K562 (cell line): Measurements from ENCODE around the gene CDH5. TPM values are rescaled to one million over a fixed set of nuclear protein-coding genes. Genes with fewer than 3 reads are reported as not detected.

Experiments used
- ATAC-seq: fragments of 200-7000 bp; cut with Tn5 transposase; 3 replicates; pipeline ENCODE4 v1.9.1; 2020; ENCODE audit warnings: moderate library complexity
- BruUV-seq: library from RNA; stranded (reverse); fragments of 400-500 nt; replicated peaks from 2 replicates; lab custom pipeline; 2021; lab: Mats Ljungman, UMichigan
- CTCF ChIA-PET: fragments of 300-600 bp; formaldehyde crosslinking; extraction: SDS; loops from one replicate; lab custom pipeline; 2021; ENCODE audit warnings: low intra/inter-chr PET ratio; lab: Yijun Ruan, JAX
- POLR2A ChIA-PET: fragments of 300-600, 350-650 bp; sonication (Branson Sonifier 250); formaldehyde crosslinking; extraction: SDS; loops from one replicate; lab custom pipeline; 2021; ENCODE audit warnings: antibody characterized with exemption, inconsistent platforms; lab: Yijun Ruan, JAX
- DNase-seq, 4 experiments: peaks; one replicate each; pipeline versions ENCODE4 v3.0.0 to v3.0.0-alpha.2; 2011 to 2018; ENCODE audit warnings: low spot score in 3 of 4, mixed read lengths in 3 of 4; ENCODE audit errors: extremely low read depth in 1 of 4
- FAIRE-seq: peaks from 2 replicates; lab custom pipeline; 2011; peaks lifted over from hg19 to GRCh38; lab: Jason Lieb, UNC
- H2AFZ ChIP-seq: 2 replicates; pipeline ENCODE4 v1.6.0; 2011; ENCODE audit warnings: low read depth, low read length, control low read depth, inconsistent platforms
- H3K27ac ChIP-seq: fragments of 200-600 bp; 3 replicates; pipeline ENCODE4 v1.8.0; 2011; ENCODE audit warnings: low read depth, mild to moderate bottlenecking, control low read depth, inconsistent platforms, low read length, moderate library complexity, mixed read lengths; ENCODE audit errors: extremely low read depth
- H3K27me3 ChIP-seq, 2 experiments: fragments of 300-600 bp in 1 of 2; 2 replicates in 1 of 2; 3 replicates in 1 of 2; pipeline versions ENCODE4 v1.6.0 to v1.8.0; 2011; ENCODE audit warnings: inconsistent platforms in 2 of 2, low read length in 2 of 2, mild to moderate bottlenecking in 1 of 2, mixed read lengths in 1 of 2, moderate library complexity in 1 of 2; ENCODE audit not compliant: control insufficient read depth in 2 of 2, insufficient read depth in 2 of 2
- H3K36me3 ChIP-seq: fragments of 300-600 bp; 3 replicates; pipeline ENCODE4 v1.8.0; 2011; ENCODE audit warnings: mild to moderate bottlenecking, low read length, inconsistent platforms; ENCODE audit not compliant: control insufficient read depth, insufficient read depth
- H3K4me1 ChIP-seq, 2 experiments: fragments of 200-600 bp in 1 of 2; replicated peaks in 1 of 2; 2 replicates in 1 of 2; 3 replicates in 1 of 2; pipeline versions ENCODE4 v1.5.1 to v1.8.0; 2011; ENCODE audit warnings: inconsistent platforms in 2 of 2, low read length in 2 of 2, mild to moderate bottlenecking in 1 of 2, mixed read lengths in 1 of 2, moderate library complexity in 1 of 2; ENCODE audit not compliant: control insufficient read depth in 2 of 2, insufficient read depth in 2 of 2
- H3K4me2 ChIP-seq: 2 replicates; pipeline ENCODE4 v1.6.1; 2011; ENCODE audit warnings: low read length, control low read depth, inconsistent platforms, mixed read lengths; ENCODE audit not compliant: insufficient read depth
- H3K4me3 ChIP-seq: fragments of 200-600 bp; sonication (generic), shearing (Covaris generic); 2 replicates; pipeline ENCODE4 v1.5.1; 2016; ENCODE audit warnings: control low read depth, inconsistent platforms
- H3K79me2 ChIP-seq: fragments of 200-600 bp; 3 replicates; pipeline ENCODE4 v1.8.0; 2011; ENCODE audit warnings: low read length, inconsistent platforms; ENCODE audit not compliant: control insufficient read depth, insufficient read depth
- H3K9ac ChIP-seq, 2 experiments: 2 replicates each; pipeline versions ENCODE4 v1.6.0 to v1.6.1; 2011; ENCODE audit warnings: low read depth in 2 of 2, low read length in 2 of 2, control low read depth in 1 of 2, inconsistent platforms in 1 of 2, mild to moderate bottlenecking in 1 of 2, mixed read lengths in 1 of 2; ENCODE audit not compliant: insufficient read depth in 1 of 2
- H3K9me1 ChIP-seq: one replicate; pipeline ENCODE4 v1.6.0; 2011; ENCODE audit warnings: inconsistent platforms, mild to moderate bottlenecking, low read length, moderate library complexity; ENCODE audit not compliant: control insufficient read depth, insufficient read depth
- H3K9me3 ChIP-seq: replicated peaks from 2 replicates; pipeline ENCODE4 v1.5.1; 2011; ENCODE audit warnings: low read depth, low read length, inconsistent platforms; ENCODE audit not compliant: control insufficient read depth, insufficient read depth
- H4K20me1 ChIP-seq: replicated peaks from 2 replicates; pipeline ENCODE4 v1.6.1; 2011; ENCODE audit warnings: low read length, inconsistent platforms, mixed read lengths; ENCODE audit not compliant: control insufficient read depth, insufficient read depth
- CBX3 ChIP-seq, 2 experiments: IDR thresholded peaks; 1 replicate in 1 of 2; 2 replicates in 1 of 2; pipeline ENCODE4 v1.6.1; 2012; ENCODE audit warnings: inconsistent platforms in 2 of 2, low read length in 2 of 2, borderline replicate concordance in 1 of 2, control low read depth in 1 of 2
- GATAD2B ChIP-seq: fragments of 450-650 bp; IDR thresholded peaks from 2 replicates; pipeline ENCODE4 v1.6.1; 2017; ENCODE audit warnings: mild to moderate bottlenecking, borderline replicate concordance
- MAFK ChIP-seq: IDR thresholded peaks from 2 replicates; pipeline ENCODE4 v1.6.1; 2011; ENCODE audit warnings: low read length, improper control_type of control experiment
- MCM2 ChIP-seq: fragments of 450-650 bp; IDR thresholded peaks from 2 replicates; pipeline ENCODE4 v1.6.1; 2017; ENCODE audit warnings: low read depth, mild to moderate bottlenecking
- MIER1 ChIP-seq: fragments of 450-650 bp; IDR thresholded peaks from 2 replicates; pipeline ENCODE4 v1.6.1; 2016; ENCODE audit warnings: antibody characterized with exemption, mild to moderate bottlenecking, low read depth
- NBN ChIP-seq: fragments of 450-650 bp; IDR thresholded peaks from 2 replicates; pipeline ENCODE4 v1.6.1; 2016; ENCODE audit warnings: low read depth, mild to moderate bottlenecking
- NEUROD1 ChIP-seq: fragments of 150-350 bp; IDR thresholded peaks from 2 replicates; pipeline ENCODE4 v1.6.1; 2014; ENCODE audit warnings: borderline replicate concordance, low read length, low read depth; ENCODE audit not compliant: partially characterized antibody
- OTX1 ChIP-seq: fragments of 450-650 bp; formaldehyde crosslinking; IDR thresholded peaks from 2 replicates; pipeline ENCODE4 v1.4.0; 2022; ENCODE audit warnings: mild to moderate bottlenecking
- RAD21 ChIP-seq, 2 experiments: fragments of 250-450 bp in 1 of 2; fragments of 450-650 bp in 1 of 2; sonication (Bioruptor Pico) in 1 of 2; formaldehyde crosslinking in 1 of 2; IDR thresholded peaks in 1 of 2; conservative IDR thresholded peaks in 1 of 2; 2 replicates each; pipeline versions ENCODE4 v1.4.0 to v1.8.0; 2020 to 2022; ENCODE audit warnings: mild to moderate bottlenecking in 2 of 2, moderate library complexity in 1 of 2
- SRF ChIP-seq, 2 experiments: fragments of 250-450, 450-650 bp in 1 of 2; sonication (Bioruptor Pico) in 1 of 2; sonication (generic) in 1 of 2; formaldehyde crosslinking; IDR thresholded peaks; 2 replicates each; pipeline versions ENCODE4 v1.5.0 to v1.5.1; 2020 to 2022; ENCODE audit warnings: mild to moderate bottlenecking in 1 of 2, missing genetic modification reagents in 1 of 2
- TARDBP ChIP-seq: fragments of 450-650 bp; IDR thresholded peaks from 2 replicates; pipeline ENCODE4 v1.6.1; 2016
- ZNF184 ChIP-seq: sonication (generic); formaldehyde crosslinking; IDR thresholded peaks from 2 replicates; pipeline ENCODE4 v1.5.0; 2020; ENCODE audit warnings: missing genetic modification reagents
- WGBS: fragments of 100-300 bp; shearing (Covaris generic); methylation state at CpG from one replicate; pipeline ENCODE4 v1.1.6; 2016; ENCODE audit warnings: low coverage, mixed read lengths; ENCODE audit not compliant: insufficient coverage; ENCODE audit errors: missing lambda C conversion rate; 5-methylcytosine and 5-hydroxymethylcytosine counted together
- in situ Hi-C: fragments of 300-500 bp; cut with MboI; formaldehyde crosslinking; loops from 4 replicates; pipeline ENCODE4 v1.15.0; 2018; ENCODE audit warnings: inconsistent platforms, mixed read lengths
- intact Hi-C: fragments of 100-400 bp; cut with micrococcal nuclease; formaldehyde crosslinking; loops from 2 replicates; pipeline ENCODE4 v1.14.2; 2022
- polyA plus RNA-seq, 8 experiments: library from polyadenylated mRNA; depleted of rRNA in 4 of 8; stranded (reverse) in 5 of 8; unstranded in 3 of 8; fragments of >200 nt; fragmentation: Nextera tagmentation in 2 of 8; fragmentation: Illumina TruSeq in 1 of 8; extraction: Ambion mirVana in 2 of 8; extraction: Trizol in 1 of 8; gene quantifications; 2 replicates each; pipeline versions ENCODE4 v1.2.1 to v1.2.3, GENCODE V29; 2011 to 2014; ENCODE audit warnings: inconsistent platforms in 1 of 8, missing spikeins in 1 of 8
- total RNA-seq, 7 experiments: library from RNA; depleted of rRNA in 6 of 7; stranded (reverse); fragments of >200 nt in 6 of 7; fragmentation: Illumina TruSeq in 2 of 7; extraction: Trizol in 2 of 7; gene quantifications; 2 replicates each; pipeline versions ENCODE4 v1.2.1 to v1.2.3, GENCODE V29; 2011 to 2021; ENCODE audit warnings: low replicate concordance in 1 of 7
- TF ChIP-seq, protein P1 (sequence below): fragments of 450-650 bp; IDR thresholded peaks from 2 replicates; pipeline ENCODE4 v1.6.1; 2014; ENCODE audit warnings: low read depth, mild to moderate bottlenecking, moderate library complexity, borderline replicate concordance
- TF ChIP-seq, protein P2 (sequence below): sonication (generic); formaldehyde crosslinking; IDR thresholded peaks from 2 replicates; pipeline ENCODE4 v1.8.1; 2022; ENCODE audit warnings: missing genetic modification reagents
- TF ChIP-seq, protein P3 (sequence below), 3 experiments: IDR thresholded peaks in 2 of 3; conservative IDR thresholded peaks in 1 of 3; 2 replicates each; pipeline ENCODE4 v1.5.1; 2011 to 2012; ENCODE audit warnings: low read length in 3 of 3, mild to moderate bottlenecking in 3 of 3, control low read depth in 2 of 3, improper control_type of control experiment in 1 of 3, inconsistent platforms in 1 of 3, low read depth in 1 of 3, mixed read lengths in 1 of 3, moderate library complexity in 1 of 3; ENCODE audit not compliant: insufficient read depth in 2 of 3
- TF ChIP-seq, protein P4 (sequence below): fragments of 450-650 bp; IDR thresholded peaks from one replicate; pipeline ENCODE4 v1.6.1; 2018; ENCODE audit warnings: mild to moderate bottlenecking, moderate library complexity; ENCODE audit not compliant: partially characterized antibody

Gene CDH5
- total and polyA plus RNA-seq, 9 of the 15 experiments (the other 6 are each of a cell fraction or from before 2014, with no cell fraction given) = not detected

DNA sequence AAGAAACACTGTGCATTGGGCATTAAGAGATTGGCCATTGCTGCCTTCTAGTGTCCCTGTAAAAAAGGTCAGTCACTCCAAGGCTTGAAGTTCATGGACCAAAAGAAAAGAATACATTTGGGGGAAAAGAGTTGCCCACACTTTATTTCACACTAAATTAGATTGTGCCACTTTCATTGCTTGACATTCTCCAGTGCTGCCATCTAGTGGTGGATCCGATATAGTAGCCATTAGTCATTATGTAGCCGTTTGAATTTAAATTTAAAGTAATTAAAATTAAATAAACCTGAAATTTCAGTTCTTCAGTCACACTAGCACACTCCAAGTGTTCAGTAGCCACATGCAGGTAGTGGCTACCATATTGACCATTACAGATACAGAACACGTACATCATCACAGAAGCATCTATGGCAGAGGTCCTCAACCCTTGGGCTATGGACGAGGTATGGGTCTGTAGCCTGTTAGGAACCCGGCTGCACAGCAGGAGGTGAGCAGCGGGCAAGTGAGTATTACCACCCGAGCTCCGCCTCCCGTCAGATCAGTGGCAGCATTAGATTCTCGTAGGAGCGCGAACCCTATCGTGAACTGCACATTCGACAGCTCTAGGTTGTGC, 21.9 kb upstream of the CDH5 start:
- ChIA-PET POLR2A (interaction anchor here (1.2 to 1.9 kb wide), 2 partner anchors 9 to 12 kb away, joined by 3 to 8 read pairs; no protein-coding TSS in a partner anchor), CTCF (no interaction called here)
- Histone ChIP-seq H4K20me1 (peaks cover 13% of the 10 kb centered on the region; the same call in 1 of the 2 replicates), H3K4me3 (no peak overlapping the region), H3K36me3 (no peaks in the 10 kb centered on the region), H2AFZ (no peak overlapping the region), H3K4me1 (no peaks in the 10 kb centered on the region), H3K9ac (no peak overlapping the region), H3K9me1 (no peaks in the 10 kb centered on the region), H3K4me2 (no peak overlapping the region), H3K9me3 (no peaks in the 10 kb centered on the region), H3K27ac (no peak overlapping the region), H3K27me3 (peaks cover 0 to 23% of the 10 kb centered on the region in 2 experiments; a peak in 2 of 5 replicates), H3K79me2 (no peaks in the 10 kb centered on the region)
- DNase-seq = peak; percentile 30 to 54 (median 35)
- in situ Hi-C loops = no loop called here
- peak; percentile 58 for FAIRE-seq
- intact Hi-C loops = no loop called here
- ATAC-seq = peak; percentile 55; the same call in 2 of the 3 replicates
- 22% methylated on average over 14 of the region's 14 CpGs for WGBS
- BruUV-seq = no TSS peak
- TF ChIP-seq, protein P1, sequence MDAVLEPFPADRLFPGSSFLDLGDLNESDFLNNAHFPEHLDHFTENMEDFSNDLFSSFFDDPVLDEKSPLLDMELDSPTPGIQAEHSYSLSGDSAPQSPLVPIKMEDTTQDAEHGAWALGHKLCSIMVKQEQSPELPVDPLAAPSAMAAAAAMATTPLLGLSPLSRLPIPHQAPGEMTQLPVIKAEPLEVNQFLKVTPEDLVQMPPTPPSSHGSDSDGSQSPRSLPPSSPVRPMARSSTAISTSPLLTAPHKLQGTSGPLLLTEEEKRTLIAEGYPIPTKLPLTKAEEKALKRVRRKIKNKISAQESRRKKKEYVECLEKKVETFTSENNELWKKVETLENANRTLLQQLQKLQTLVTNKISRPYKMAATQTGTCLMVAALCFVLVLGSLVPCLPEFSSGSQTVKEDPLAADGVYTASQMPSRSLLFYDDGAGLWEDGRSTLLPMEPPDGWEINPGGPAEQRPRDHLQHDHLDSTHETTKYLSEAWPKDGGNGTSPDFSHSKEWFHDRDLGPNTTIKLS = no peak
- TF ChIP-seq SRF (CRISPR knock-in tag; IDR thresholded peaks at IDR 0.05) (no peak), ZNF184 (CRISPR knock-in tag) (no peak), TARDBP (no peak), OTX1 (CRISPR knock-in tag) (no peak), NBN (no peak), MCM2 (no peak), CBX3 (IDR thresholded peaks at IDR 0.05; ENCODE audit: borderline replicate concordance in 1 of 2, low read length in 2 of 2) (no peak), NEUROD1 (no peak), MIER1 (no peak), GATAD2B (no peak), MAFK (no peak), RAD21 (CRISPR knock-in tag; conservative IDR thresholded peaks at IDR 0.05 in 1 of 2, IDR thresholded peaks at IDR 0.05 in 1 of 2) (peak in 1 of 2 experiments; percentile 40; a peak in 1 of 4 replicates)
- TF ChIP-seq, protein P2, sequence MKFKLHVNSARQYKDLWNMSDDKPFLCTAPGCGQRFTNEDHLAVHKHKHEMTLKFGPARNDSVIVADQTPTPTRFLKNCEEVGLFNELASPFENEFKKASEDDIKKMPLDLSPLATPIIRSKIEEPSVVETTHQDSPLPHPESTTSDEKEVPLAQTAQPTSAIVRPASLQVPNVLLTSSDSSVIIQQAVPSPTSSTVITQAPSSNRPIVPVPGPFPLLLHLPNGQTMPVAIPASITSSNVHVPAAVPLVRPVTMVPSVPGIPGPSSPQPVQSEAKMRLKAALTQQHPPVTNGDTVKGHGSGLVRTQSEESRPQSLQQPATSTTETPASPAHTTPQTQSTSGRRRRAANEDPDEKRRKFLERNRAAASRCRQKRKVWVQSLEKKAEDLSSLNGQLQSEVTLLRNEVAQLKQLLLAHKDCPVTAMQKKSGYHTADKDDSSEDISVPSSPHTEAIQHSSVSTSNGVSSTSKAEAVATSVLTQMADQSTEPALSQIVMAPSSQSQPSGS = no peak
- TF ChIP-seq, protein P3, sequence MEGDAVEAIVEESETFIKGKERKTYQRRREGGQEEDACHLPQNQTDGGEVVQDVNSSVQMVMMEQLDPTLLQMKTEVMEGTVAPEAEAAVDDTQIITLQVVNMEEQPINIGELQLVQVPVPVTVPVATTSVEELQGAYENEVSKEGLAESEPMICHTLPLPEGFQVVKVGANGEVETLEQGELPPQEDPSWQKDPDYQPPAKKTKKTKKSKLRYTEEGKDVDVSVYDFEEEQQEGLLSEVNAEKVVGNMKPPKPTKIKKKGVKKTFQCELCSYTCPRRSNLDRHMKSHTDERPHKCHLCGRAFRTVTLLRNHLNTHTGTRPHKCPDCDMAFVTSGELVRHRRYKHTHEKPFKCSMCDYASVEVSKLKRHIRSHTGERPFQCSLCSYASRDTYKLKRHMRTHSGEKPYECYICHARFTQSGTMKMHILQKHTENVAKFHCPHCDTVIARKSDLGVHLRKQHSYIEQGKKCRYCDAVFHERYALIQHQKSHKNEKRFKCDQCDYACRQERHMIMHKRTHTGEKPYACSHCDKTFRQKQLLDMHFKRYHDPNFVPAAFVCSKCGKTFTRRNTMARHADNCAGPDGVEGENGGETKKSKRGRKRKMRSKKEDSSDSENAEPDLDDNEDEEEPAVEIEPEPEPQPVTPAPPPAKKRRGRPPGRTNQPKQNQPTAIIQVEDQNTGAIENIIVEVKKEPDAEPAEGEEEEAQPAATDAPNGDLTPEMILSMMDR (IDR thresholded peaks at IDR 0.05 in 2 of 3, conservative IDR thresholded peaks at IDR 0.05 in 1 of 3; ENCODE audit: insufficient read depth in 2 of 3, low read depth in 1 of 3, low read length in 3 of 3) = peak; percentile 45 to 77 (median 71); a peak in 5 of 6 replicates
- TF ChIP-seq, protein P4, sequence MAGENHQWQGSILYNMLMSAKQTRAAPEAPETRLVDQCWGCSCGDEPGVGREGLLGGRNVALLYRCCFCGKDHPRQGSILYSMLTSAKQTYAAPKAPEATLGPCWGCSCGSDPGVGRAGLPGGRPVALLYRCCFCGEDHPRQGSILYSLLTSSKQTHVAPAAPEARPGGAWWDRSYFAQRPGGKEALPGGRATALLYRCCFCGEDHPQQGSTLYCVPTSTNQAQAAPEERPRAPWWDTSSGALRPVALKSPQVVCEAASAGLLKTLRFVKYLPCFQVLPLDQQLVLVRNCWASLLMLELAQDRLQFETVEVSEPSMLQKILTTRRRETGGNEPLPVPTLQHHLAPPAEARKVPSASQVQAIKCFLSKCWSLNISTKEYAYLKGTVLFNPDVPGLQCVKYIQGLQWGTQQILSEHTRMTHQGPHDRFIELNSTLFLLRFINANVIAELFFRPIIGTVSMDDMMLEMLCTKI = no peak
